HG03060 (cell line): ENCODE measurements around the gene RIBC1.
A peak's percentile ranks its signal among the peaks of the same experiment; 100 is the strongest.
"Not testable (repeated sequence)": the region's sequence is repeated elsewhere in the genome, so short reads cannot be mapped to it uniquely, and the experiment has no call there.

ENCODE experiments used
- ATAC-seq: cut with Tn5 transposase; IDR thresholded peaks from one replicate; pipeline ENCODE4 v1.9.1; 2021; ENCODE audit warnings: low read depth, moderate number of reproducible peaks; ENCODE audit not compliant: unreplicated experiment

RIBC1 gene

GRCh38 chrX:53422861-53423306, at the start of gene RIBC1:
Gene RIBC1, plus strand, starts transcription at chrX:53422873. Its CDS starts 3,404 bp downstream, at chrX:53426277.
- ATAC-seq: no peak

GRCh38 chrX:53373307-53373706, 49.4 kb upstream of the RIBC1 start:
- no peak for ATAC-seq

- no peak for ATAC-seq
Measured at GRCh38 chrX:53374222-53374820, 48.4 kb upstream of the RIBC1 start.

- no peak for ATAC-seq
Measured at GRCh38 chrX:53374923-53375322, 47.8 kb upstream of the RIBC1 start.

- ATAC-seq: no peak
Measured at GRCh38 chrX:53376888-53377287, 45.8 kb upstream of the RIBC1 start.

- no peak for ATAC-seq
Measured at GRCh38 chrX:53377464-53377863, 45.2 kb upstream of the RIBC1 start.

GRCh38 chrX:53379008-53379710, 43.5 kb upstream of the RIBC1 start:
- no peak for ATAC-seq

- ATAC-seq: no peak
Measured at GRCh38 chrX:53379747-53380146, 42.9 kb upstream of the RIBC1 start.

- no peak for ATAC-seq
Measured at GRCh38 chrX:53383376-53384076, 39.1 kb upstream of the RIBC1 start.

GRCh38 chrX:53395605-53396298, 26.9 kb upstream of the RIBC1 start:
- ATAC-seq: no peak

GRCh38 chrX:53398216-53398615, 24.5 kb upstream of the RIBC1 start:
- ATAC-seq: no peak

GRCh38 chrX:53403535-53403934, 19.1 kb upstream of the RIBC1 start:
- no peak for ATAC-seq

GRCh38 chrX:53412446-53412845, 10.2 kb upstream of the RIBC1 start:
- no peak for ATAC-seq

- not testable (repeated sequence) for ATAC-seq
Measured at GRCh38 chrX:53420351-53420750, 2.3 kb upstream of the RIBC1 start.

- no peak for ATAC-seq
Measured at GRCh38 chrX:53421125-53421524, 1.5 kb upstream of the RIBC1 start.

GRCh38 chrX:53421772-53422085, 944 bp upstream of the RIBC1 start:
- ATAC-seq: no peak

- ATAC-seq: peak; percentile 94
Measured at GRCh38 chrX:53422086-53422860, 400 bp upstream of the RIBC1 start, which contains the start of gene SMC1A. Gene SMC1A, minus strand, starts transcription at chrX:53422654. Its CDS starts 54 bp downstream, at chrX:53422600.

- no peak for ATAC-seq
Measured at GRCh38 chrX:53429755-53430154, 7.1 kb downstream of the RIBC1 start.

GRCh38 chrX:53430231-53430630, 7.6 kb downstream of the RIBC1 start:
- ATAC-seq: no peak
